ENCODE measurements around the gene SLC25A21.

Gene SLC25A21

GRCh38 chr14:37063467-37064240 is 108.8 kb downstream of the SLC25A21 start:
- no peak for DNase-seq
- TF ChIP-seq POLR2A (IDR thresholded peaks at IDR 0.05; ENCODE audit: low read length) = no peak

- DNase-seq = no peak
- TF ChIP-seq GATA1 (IDR thresholded peaks at IDR 0.05; ENCODE audit: low read depth, low read length) (no peak), POLR2A (IDR thresholded peaks at IDR 0.05; ENCODE audit: low read length) (no peak)
Observed at GRCh38 chr14:37062191-37062803, 110.1 kb downstream of the SLC25A21 start.

GRCh38 chr14:37061697-37062096 is 110.7 kb downstream of the SLC25A21 start:
- no peak for DNase-seq
- no peak for TF ChIP-seq GATA1 (IDR thresholded peaks at IDR 0.05; ENCODE audit: low read depth, low read length)

GRCh38 chr14:37060496-37061260 is 111.7 kb downstream of the SLC25A21 start:
- DNase-seq = peak in 1 of 2 experiments; percentile 10
- TF ChIP-seq GATA1 (IDR thresholded peaks at IDR 0.05; ENCODE audit: low read depth, low read length) (no peak), POLR2A (IDR thresholded peaks at IDR 0.05; ENCODE audit: low read length) (no peak)

GRCh38 chr14:37057776-37058175 is 114.6 kb downstream of the SLC25A21 start:
- no peak for TF ChIP-seq POLR2A (IDR thresholded peaks at IDR 0.05; ENCODE audit: low read length)
- no peak for TF ChIP-seq GATA1 (IDR thresholded peaks at IDR 0.05; ENCODE audit: low read depth, low read length)

GRCh38 chr14:37056473-37056872 is 115.9 kb downstream of the SLC25A21 start:
- no peak for TF ChIP-seq GATA1 (IDR thresholded peaks at IDR 0.05; ENCODE audit: low read depth, low read length)
- TF ChIP-seq POLR2A (IDR thresholded peaks at IDR 0.05; ENCODE audit: low read length) = no peak
- DNase-seq = no peak

More at GRCh38 chr14:37057776-37058175, 114.6 kb downstream of the SLC25A21 start:
- no peak for DNase-seq

- no peak for TF ChIP-seq POLR2A (IDR thresholded peaks at IDR 0.05; ENCODE audit: low read length)
- no peak for TF ChIP-seq GATA1 (IDR thresholded peaks at IDR 0.05; ENCODE audit: low read depth, low read length)
- no peak for DNase-seq
Observed at GRCh38 chr14:37054869-37055268, 117.5 kb downstream of the SLC25A21 start.

GRCh38 chr14:37054144-37054543 is 118.3 kb downstream of the SLC25A21 start:
- TF ChIP-seq POLR2A (IDR thresholded peaks at IDR 0.05; ENCODE audit: low read length) (no peak), GATA1 (IDR thresholded peaks at IDR 0.05; ENCODE audit: low read depth, low read length) (no peak)
- DNase-seq = no peak

- TF ChIP-seq GATA1 (IDR thresholded peaks at IDR 0.05; ENCODE audit: low read depth, low read length) = no peak
- no peak for DNase-seq
Observed at GRCh38 chr14:37051680-37052079, 120.7 kb downstream of the SLC25A21 start.

- no peak for TF ChIP-seq GATA1 (IDR thresholded peaks at IDR 0.05; ENCODE audit: low read depth, low read length)
- no peak for TF ChIP-seq POLR2A (IDR thresholded peaks at IDR 0.05; ENCODE audit: low read length)
- no peak for DNase-seq
Observed at GRCh38 chr14:37051153-37051552, 121.3 kb downstream of the SLC25A21 start.

GRCh38 chr14:37048666-37049071 is 123.7 kb downstream of the SLC25A21 start:
- DNase-seq = peak in 1 of 2 experiments; percentile 2
- TF ChIP-seq POLR2A (IDR thresholded peaks at IDR 0.05; ENCODE audit: low read length) = no peak
- no peak for TF ChIP-seq GATA1 (IDR thresholded peaks at IDR 0.05; ENCODE audit: low read depth, low read length)

GRCh38 chr14:37047996-37048395 is 124.4 kb downstream of the SLC25A21 start:
- no peak for DNase-seq
- TF ChIP-seq GATA1 (IDR thresholded peaks at IDR 0.05; ENCODE audit: low read depth, low read length) (no peak), POLR2A (IDR thresholded peaks at IDR 0.05; ENCODE audit: low read length) (no peak)

- TF ChIP-seq POLR2A (IDR thresholded peaks at IDR 0.05; ENCODE audit: low read length) (no peak), GATA1 (IDR thresholded peaks at IDR 0.05; ENCODE audit: low read depth, low read length) (no peak)
- DNase-seq = peak in 1 of 2 experiments; percentile 22
Observed at GRCh38 chr14:37047226-37047625, 125.2 kb downstream of the SLC25A21 start.

GRCh38 chr14:37046815-37047214 is 125.6 kb downstream of the SLC25A21 start:
- DNase-seq = no peak
- TF ChIP-seq GATA1 (IDR thresholded peaks at IDR 0.05; ENCODE audit: low read depth, low read length) (no peak), POLR2A (IDR thresholded peaks at IDR 0.05; ENCODE audit: low read length) (no peak)
